Right atrium auricular region (tissue), 2 donors: ENCODE measurements around the gene PLA2G6. TPM values are rescaled to one million over a fixed set of nuclear protein-coding genes. Genes with fewer than 3 reads are reported as not detected.

ENCODE experiments used
- DNase-seq: peaks from one replicate; pipeline ENCODE4 v3.0.0-alpha.2; 2019; ENCODE audit warnings: low spot score
- H3K27ac ChIP-seq, 2 donors: fragments of 200-600 bp; sonication (generic); 1 replicate in 1 of 2; 2 replicates in 1 of 2; pipeline ENCODE4 v1.5.1; 2016 to 2019
- H3K27me3 ChIP-seq, 2 donors: fragments of 200-600 bp; sonication (generic); one replicate each; pipeline versions ENCODE4 v1.5.1 to v1.6.0; 2017 to 2019
- H3K36me3 ChIP-seq: fragments of 200-600 bp; sonication (generic); one replicate; pipeline ENCODE4 v1.5.1; 2016
- H3K4me1 ChIP-seq, 2 donors: fragments of 200-600 bp; sonication (generic); one replicate each; pipeline versions ENCODE4 v1.5.1 to v1.6.0; 2017 to 2019
- H3K4me3 ChIP-seq, 2 donors: fragments of 200-600 bp; sonication (generic); 1 replicate in 1 of 2; 2 replicates in 1 of 2; pipeline ENCODE4 v1.5.1; 2017 to 2019; ENCODE audit warnings: mild to moderate bottlenecking in 1 of 2, moderate library complexity in 1 of 2
- H3K9me3 ChIP-seq, 2 donors: fragments of 200-600 bp; sonication (generic); one replicate each; pipeline ENCODE4 v1.5.1; 2019
- total RNA-seq, 2 donors: library from RNA; depleted of rRNA; stranded (reverse); fragments of >200 nt; gene quantifications; one replicate each; pipeline ENCODE4 v1.1.0, GENCODE V29; 2016
- TF ChIP-seq, protein P1 (sequence below), 2 donors: fragments of 200-600 bp; sonication (generic); IDR thresholded peaks; one replicate each; pipeline ENCODE4 v1.5.1; 2019; ENCODE audit warnings: antibody characterized with exemption in 2 of 2

The PLA2G6 gene
- total RNA-seq, 2 donors from 2014 or later: 9.0 to 15.6 TPM

DNA sequence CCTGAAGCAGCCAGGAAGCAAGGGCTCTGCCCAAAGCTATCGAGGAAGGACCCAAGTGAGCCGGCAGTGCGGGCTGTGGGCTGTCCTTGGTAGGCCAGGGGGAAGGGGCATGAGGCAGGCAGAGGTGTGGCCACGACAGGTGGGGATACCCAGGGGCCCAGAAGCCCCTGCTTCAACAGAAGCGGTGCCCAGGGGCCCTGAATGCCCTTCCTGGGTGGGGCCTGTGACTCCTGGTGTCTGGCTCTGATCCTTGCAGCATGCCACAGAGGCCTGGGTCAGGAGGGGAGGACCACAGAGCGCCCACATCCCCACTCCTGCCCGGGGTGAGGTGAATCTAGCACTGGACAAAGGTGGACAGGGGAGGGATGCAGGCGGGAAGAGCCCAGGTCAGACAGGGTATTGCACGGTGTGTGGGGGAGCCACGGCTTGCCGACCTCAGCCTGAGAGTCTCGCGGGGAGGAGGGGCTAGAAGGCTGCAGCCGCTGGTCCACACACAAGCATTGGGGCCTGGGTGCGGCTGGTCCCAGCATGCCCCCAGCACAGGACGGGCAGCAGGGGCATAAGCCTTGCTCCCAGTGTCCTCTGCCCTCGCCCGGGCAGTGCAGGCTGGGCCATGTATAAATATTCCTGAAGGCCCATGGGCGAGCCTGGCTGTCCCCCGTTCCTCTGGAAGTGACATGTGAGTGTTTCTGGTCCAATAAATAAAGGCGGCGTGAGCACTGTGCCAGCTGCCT lies 39.2 kb upstream of the PLA2G6 start:
- no peaks in the 10 kb centered on the region for H3K9me3 ChIP-seq
- DNase-seq: no peak
- H3K4me1 ChIP-seq: peaks cover 0 to 36% of the 10 kb centered on the region in 2 donors
- peak overlapping the region; percentile 88 to 91 for H3K27ac ChIP-seq
- H3K36me3 ChIP-seq: peaks cover 36% of the 10 kb centered on the region
- H3K27me3 ChIP-seq: no peaks in the 10 kb centered on the region
- H3K4me3 ChIP-seq: no peak overlapping the region
- TF ChIP-seq, protein P1, sequence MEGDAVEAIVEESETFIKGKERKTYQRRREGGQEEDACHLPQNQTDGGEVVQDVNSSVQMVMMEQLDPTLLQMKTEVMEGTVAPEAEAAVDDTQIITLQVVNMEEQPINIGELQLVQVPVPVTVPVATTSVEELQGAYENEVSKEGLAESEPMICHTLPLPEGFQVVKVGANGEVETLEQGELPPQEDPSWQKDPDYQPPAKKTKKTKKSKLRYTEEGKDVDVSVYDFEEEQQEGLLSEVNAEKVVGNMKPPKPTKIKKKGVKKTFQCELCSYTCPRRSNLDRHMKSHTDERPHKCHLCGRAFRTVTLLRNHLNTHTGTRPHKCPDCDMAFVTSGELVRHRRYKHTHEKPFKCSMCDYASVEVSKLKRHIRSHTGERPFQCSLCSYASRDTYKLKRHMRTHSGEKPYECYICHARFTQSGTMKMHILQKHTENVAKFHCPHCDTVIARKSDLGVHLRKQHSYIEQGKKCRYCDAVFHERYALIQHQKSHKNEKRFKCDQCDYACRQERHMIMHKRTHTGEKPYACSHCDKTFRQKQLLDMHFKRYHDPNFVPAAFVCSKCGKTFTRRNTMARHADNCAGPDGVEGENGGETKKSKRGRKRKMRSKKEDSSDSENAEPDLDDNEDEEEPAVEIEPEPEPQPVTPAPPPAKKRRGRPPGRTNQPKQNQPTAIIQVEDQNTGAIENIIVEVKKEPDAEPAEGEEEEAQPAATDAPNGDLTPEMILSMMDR (IDR thresholded peaks at IDR 0.05): no peak

DNA sequence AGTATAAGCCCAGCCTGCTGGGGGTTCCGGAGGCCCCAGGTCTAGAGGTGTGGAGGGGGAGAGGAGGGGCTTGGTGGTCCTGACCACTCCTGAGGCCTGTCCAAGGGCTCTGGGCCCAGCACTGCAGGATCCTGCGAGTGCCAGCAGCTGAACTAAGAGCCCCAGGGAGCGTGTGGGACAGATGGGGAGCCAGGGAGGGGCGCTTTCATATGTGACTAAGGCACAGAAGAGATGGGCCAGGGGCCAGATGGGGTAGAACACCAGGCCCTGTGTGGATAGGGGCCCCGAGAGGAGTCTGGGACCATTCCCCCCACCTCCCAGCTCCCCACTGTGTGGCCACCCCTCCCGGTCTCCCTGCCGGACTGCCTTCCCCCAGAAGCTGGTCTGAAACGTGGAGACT lies 38.5 kb upstream of the PLA2G6 start:
- Histone ChIP-seq H3K36me3 (peaks cover 29% of the 10 kb centered on the region), H3K9me3 (no peaks in the 10 kb centered on the region), H3K27me3 (no peaks in the 10 kb centered on the region), H3K4me3 (no peak overlapping the region), H3K4me1 (peaks cover 0 to 36% of the 10 kb centered on the region in 2 donors), H3K27ac (peak overlapping the region; percentile 88 to 91)
- no peak for DNase-seq
- TF ChIP-seq, protein P1 (IDR thresholded peaks at IDR 0.05): no peak

DNA sequence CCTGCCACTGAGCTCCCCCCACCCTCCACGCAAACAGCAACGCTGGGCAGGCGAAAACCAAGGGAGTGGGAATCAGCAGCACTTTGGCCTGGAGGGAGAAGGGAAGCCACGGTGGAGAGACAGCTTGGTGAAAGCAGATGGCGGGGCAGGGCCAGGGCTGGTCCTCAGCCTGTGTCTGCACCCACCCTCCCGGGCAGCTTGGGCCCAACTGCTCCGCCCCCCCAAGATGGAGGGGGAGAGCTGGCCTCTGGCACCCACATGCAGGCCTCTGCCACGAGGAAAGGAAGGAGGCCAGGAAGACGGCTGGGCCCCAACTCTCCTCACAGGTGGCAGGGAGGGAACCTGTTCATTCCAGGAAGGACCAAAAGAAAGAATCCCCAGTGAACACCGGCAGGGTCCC lies 38.0 kb upstream of the PLA2G6 start:
- Histone ChIP-seq H3K4me3 (no peak overlapping the region), H3K9me3 (no peaks in the 10 kb centered on the region), H3K27me3 (no peaks in the 10 kb centered on the region), H3K27ac (peak overlapping the region; percentile 88 to 91), H3K4me1 (peaks cover 0 to 39% of the 10 kb centered on the region in 2 donors), H3K36me3 (peaks cover 24% of the 10 kb centered on the region)
- no peak for DNase-seq
- TF ChIP-seq, protein P1 (IDR thresholded peaks at IDR 0.05): no peak

DNA sequence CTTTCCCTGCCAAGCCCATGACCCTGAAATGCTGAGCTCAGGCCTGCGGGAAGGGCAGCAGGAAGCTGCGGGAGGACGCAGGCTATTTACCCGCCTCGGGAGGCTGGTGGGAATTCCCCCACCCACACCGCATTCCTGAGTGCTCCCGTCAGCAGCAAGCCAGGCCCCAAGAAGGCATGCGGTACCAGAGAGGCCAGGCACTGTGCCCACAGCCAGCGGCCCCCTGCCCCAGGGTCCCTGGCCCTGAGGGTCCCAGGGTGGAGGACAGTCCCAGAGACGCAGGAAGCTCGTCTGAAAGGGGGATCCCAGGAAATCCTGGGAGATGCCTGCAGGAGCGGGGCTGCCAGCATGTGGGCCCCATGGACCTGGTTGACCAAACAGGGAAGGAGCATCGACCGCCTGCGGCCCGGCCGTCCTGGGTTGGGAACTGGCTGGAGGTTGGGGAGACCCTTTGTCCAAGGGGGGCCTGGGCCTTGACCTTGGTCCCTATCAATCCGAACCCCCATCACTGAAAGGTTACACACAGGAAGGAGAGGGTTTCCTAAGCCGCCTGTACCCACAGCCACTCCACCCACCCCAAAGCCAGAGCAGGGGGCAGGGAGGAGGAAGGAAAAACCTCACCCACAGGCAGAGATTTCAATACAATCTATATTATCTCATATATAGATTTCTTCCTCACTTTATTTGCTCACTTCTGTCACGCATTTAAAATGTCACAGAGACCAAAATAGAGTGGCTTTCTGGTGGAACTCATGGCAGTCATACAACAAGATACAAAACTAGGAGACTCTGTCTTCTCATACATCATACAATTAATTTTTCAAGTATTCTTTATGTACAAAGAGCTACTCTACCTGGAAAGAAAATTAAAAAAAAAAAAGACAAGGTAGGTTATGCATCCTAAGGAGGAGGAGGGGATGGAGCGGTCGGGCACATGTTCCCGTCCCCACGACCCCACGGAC lies 37.3 kb upstream of the PLA2G6 start:
- peak; percentile 87 for DNase-seq
- TF ChIP-seq, protein P1 (IDR thresholded peaks at IDR 0.05): no peak

DNA sequence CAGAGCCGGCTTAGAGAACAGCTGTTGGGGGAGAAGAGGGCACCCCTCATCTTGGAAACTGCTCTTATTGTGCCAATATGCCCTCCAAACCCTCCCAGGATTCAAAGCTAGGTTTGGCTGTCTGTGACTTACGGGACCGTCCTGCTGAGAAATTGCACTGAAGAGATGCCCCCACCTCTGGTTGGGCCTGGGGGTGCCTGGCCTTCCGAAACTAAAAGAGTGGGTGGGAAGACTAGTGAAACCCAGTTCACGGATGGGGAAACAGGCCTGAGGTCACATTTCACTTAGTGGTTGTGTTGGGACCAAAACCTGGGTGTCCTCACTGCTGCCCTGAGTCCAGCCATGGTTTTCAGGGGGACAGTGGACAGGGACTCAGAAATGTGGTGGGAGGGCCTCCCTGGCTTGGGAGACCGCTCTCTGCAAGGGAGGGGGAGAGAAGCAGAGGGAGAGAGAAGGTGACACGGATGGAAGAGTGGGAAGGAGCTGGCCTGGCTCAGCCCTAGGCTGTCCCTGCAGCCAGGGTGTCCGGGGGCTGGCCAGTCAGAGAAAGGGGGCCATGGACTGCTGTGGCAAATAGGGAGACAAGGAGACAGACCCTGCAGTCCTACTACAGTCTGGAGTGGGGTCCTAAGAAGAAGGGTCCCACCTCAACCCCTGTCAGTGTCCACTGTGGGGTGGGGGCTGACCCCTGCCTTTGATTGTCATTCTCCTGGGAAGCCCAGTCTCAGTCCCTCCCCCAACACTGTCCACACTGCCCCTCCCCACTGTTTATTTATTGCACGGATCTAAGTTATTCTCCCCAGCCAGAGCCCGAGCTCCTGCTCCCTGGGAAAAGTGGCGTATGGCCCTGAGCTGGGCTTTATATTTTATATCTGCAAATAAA lies 33.8 kb upstream of the PLA2G6 start:
- Histone ChIP-seq H3K4me3 (no peak overlapping the region), H3K27me3 (no peaks in the 10 kb centered on the region), H3K36me3 (no peaks in the 10 kb centered on the region), H3K9me3 (no peaks in the 10 kb centered on the region), H3K27ac (peak overlapping the region in 1 of 2 donors; percentile 9), H3K4me1 (peaks cover 0 to 43% of the 10 kb centered on the region in 2 donors)
- TF ChIP-seq, protein P1 (IDR thresholded peaks at IDR 0.05): no peak
- DNase-seq: no peak

More for the DNA sequence above, 37.3 kb upstream of the PLA2G6 start:
- Histone ChIP-seq H3K4me3 (no peak overlapping the region), H3K36me3 (peaks cover 17% of the 10 kb centered on the region), H3K4me1 (peaks cover 0 to 43% of the 10 kb centered on the region in 2 donors), H3K27ac (peak overlapping the region; percentile 88 to 91), H3K27me3 (no peaks in the 10 kb centered on the region), H3K9me3 (no peaks in the 10 kb centered on the region)
